K562 (cell line): ENCODE measurements around the gene YAF2. TPM values are rescaled to one million over a fixed set of nuclear protein-coding genes. Genes with fewer than 3 reads are reported as not detected.
A peak's percentile ranks its signal among the peaks of the same experiment; 100 is the strongest.

Source experiments
- ATAC-seq: fragments of 200-7000 bp; cut with Tn5 transposase; 3 replicates; pipeline ENCODE4 v1.9.1; 2020; ENCODE audit warnings: moderate library complexity
- BruUV-seq: library from RNA; stranded (reverse); fragments of 400-500 nt; replicated peaks from 2 replicates; lab custom pipeline; 2021; lab: Mats Ljungman, UMichigan
- CTCF ChIA-PET: fragments of 300-600 bp; formaldehyde crosslinking; extraction: SDS; loops from one replicate; lab custom pipeline; 2021; ENCODE audit warnings: low intra/inter-chr PET ratio; lab: Yijun Ruan, JAX
- POLR2A ChIA-PET: fragments of 300-600, 350-650 bp; sonication (Branson Sonifier 250); formaldehyde crosslinking; extraction: SDS; loops from one replicate; lab custom pipeline; 2021; ENCODE audit warnings: antibody characterized with exemption, inconsistent platforms; lab: Yijun Ruan, JAX
- DNase-seq, 4 experiments: peaks; one replicate each; pipeline versions ENCODE4 v3.0.0 to v3.0.0-alpha.2; 2011 to 2018; ENCODE audit warnings: low spot score in 3 of 4, mixed read lengths in 3 of 4; ENCODE audit errors: extremely low read depth in 1 of 4
- FAIRE-seq: peaks from 2 replicates; lab custom pipeline; 2011; peaks lifted over from hg19 to GRCh38; lab: Jason Lieb, UNC
- H2AFZ ChIP-seq: 2 replicates; pipeline ENCODE4 v1.6.0; 2011; ENCODE audit warnings: low read depth, low read length, control low read depth, inconsistent platforms
- H3K27ac ChIP-seq: fragments of 200-600 bp; 3 replicates; pipeline ENCODE4 v1.8.0; 2011; ENCODE audit warnings: low read depth, mild to moderate bottlenecking, control low read depth, inconsistent platforms, low read length, moderate library complexity, mixed read lengths; ENCODE audit errors: extremely low read depth
- H3K27me3 ChIP-seq, 2 experiments: fragments of 300-600 bp in 1 of 2; 2 replicates in 1 of 2; 3 replicates in 1 of 2; pipeline versions ENCODE4 v1.6.0 to v1.8.0; 2011; ENCODE audit warnings: inconsistent platforms in 2 of 2, low read length in 2 of 2, mild to moderate bottlenecking in 1 of 2, mixed read lengths in 1 of 2, moderate library complexity in 1 of 2; ENCODE audit not compliant: control insufficient read depth in 2 of 2, insufficient read depth in 2 of 2
- H3K36me3 ChIP-seq: fragments of 300-600 bp; 3 replicates; pipeline ENCODE4 v1.8.0; 2011; ENCODE audit warnings: mild to moderate bottlenecking, low read length, inconsistent platforms; ENCODE audit not compliant: control insufficient read depth, insufficient read depth
- H3K4me1 ChIP-seq, 2 experiments: fragments of 200-600 bp in 1 of 2; replicated peaks in 1 of 2; 2 replicates in 1 of 2; 3 replicates in 1 of 2; pipeline versions ENCODE4 v1.5.1 to v1.8.0; 2011; ENCODE audit warnings: inconsistent platforms in 2 of 2, low read length in 2 of 2, mild to moderate bottlenecking in 1 of 2, mixed read lengths in 1 of 2, moderate library complexity in 1 of 2; ENCODE audit not compliant: control insufficient read depth in 2 of 2, insufficient read depth in 2 of 2
- H3K4me2 ChIP-seq: 2 replicates; pipeline ENCODE4 v1.6.1; 2011; ENCODE audit warnings: low read length, control low read depth, inconsistent platforms, mixed read lengths; ENCODE audit not compliant: insufficient read depth
- H3K4me3 ChIP-seq: fragments of 200-600 bp; sonication (generic), shearing (Covaris generic); 2 replicates; pipeline ENCODE4 v1.5.1; 2016; ENCODE audit warnings: control low read depth, inconsistent platforms
- H3K79me2 ChIP-seq: fragments of 200-600 bp; 3 replicates; pipeline ENCODE4 v1.8.0; 2011; ENCODE audit warnings: low read length, inconsistent platforms; ENCODE audit not compliant: control insufficient read depth, insufficient read depth
- H3K9ac ChIP-seq, 2 experiments: 2 replicates each; pipeline versions ENCODE4 v1.6.0 to v1.6.1; 2011; ENCODE audit warnings: low read depth in 2 of 2, low read length in 2 of 2, control low read depth in 1 of 2, inconsistent platforms in 1 of 2, mild to moderate bottlenecking in 1 of 2, mixed read lengths in 1 of 2; ENCODE audit not compliant: insufficient read depth in 1 of 2
- H3K9me1 ChIP-seq: one replicate; pipeline ENCODE4 v1.6.0; 2011; ENCODE audit warnings: inconsistent platforms, mild to moderate bottlenecking, low read length, moderate library complexity; ENCODE audit not compliant: control insufficient read depth, insufficient read depth
- H3K9me3 ChIP-seq: replicated peaks from 2 replicates; pipeline ENCODE4 v1.5.1; 2011; ENCODE audit warnings: low read depth, low read length, inconsistent platforms; ENCODE audit not compliant: control insufficient read depth, insufficient read depth
- H4K20me1 ChIP-seq: replicated peaks from 2 replicates; pipeline ENCODE4 v1.6.1; 2011; ENCODE audit warnings: low read length, inconsistent platforms, mixed read lengths; ENCODE audit not compliant: control insufficient read depth, insufficient read depth
- ARID2 ChIP-seq: fragments of 450-650 bp; IDR thresholded peaks from 2 replicates; pipeline ENCODE4 v1.6.1; 2017; ENCODE audit warnings: antibody characterized with exemption, mild to moderate bottlenecking
- ARID4B ChIP-seq: sonication (generic); formaldehyde crosslinking; IDR thresholded peaks from 2 replicates; pipeline ENCODE4 v1.8.0; 2022; ENCODE audit warnings: mild to moderate bottlenecking, missing genetic modification reagents
- ATF4 ChIP-seq: fragments of 450-650 bp; formaldehyde crosslinking; IDR thresholded peaks from 2 replicates; pipeline ENCODE4 v1.4.0; 2022; ENCODE audit warnings: mild to moderate bottlenecking, moderate library complexity
- DIDO1 ChIP-seq: fragments of 450-650 bp; IDR thresholded peaks from 2 replicates; pipeline ENCODE4 v1.6.1; 2016; ENCODE audit warnings: low read depth, missing biosample characterization, missing genetic modification characterization
- GABPB1 ChIP-seq: sonication (generic); formaldehyde crosslinking; IDR thresholded peaks from 2 replicates; pipeline ENCODE4 v1.8.0; 2022; ENCODE audit warnings: mild to moderate bottlenecking, missing genetic modification reagents
- MCM7 ChIP-seq, 2 experiments: fragments of 450-650 bp; IDR thresholded peaks; 2 replicates each; pipeline ENCODE4 v1.6.1; 2016 to 2018
- MYNN ChIP-seq, 2 experiments: sonication (generic); formaldehyde crosslinking in 1 of 2; IDR thresholded peaks; 2 replicates each; pipeline versions ENCODE4 v1.5.0 to v1.6.1; 2016 to 2020; ENCODE audit warnings: antibody characterized with exemption in 1 of 2, missing genetic modification reagents in 1 of 2
- NFE2 ChIP-seq: IDR thresholded peaks from 2 replicates; pipeline ENCODE4 v1.6.1; 2014; ENCODE audit warnings: antibody characterized with exemption, low read depth
- POLR2AphosphoS5 ChIP-seq: IDR thresholded peaks from 2 replicates; pipeline ENCODE4 v1.6.1; 2011; ENCODE audit warnings: mild to moderate bottlenecking, low read depth, low read length, moderate library complexity; ENCODE audit not compliant: control insufficient read depth, insufficient read depth
- RBBP5 ChIP-seq: fragments of 200-600 bp; sonication (generic); IDR thresholded peaks from 2 replicates; pipeline ENCODE4 v1.6.1; 2012; ENCODE audit warnings: borderline replicate concordance, mild to moderate bottlenecking, low read length, control low read depth, inconsistent platforms; ENCODE audit not compliant: insufficient read depth, poor library complexity, severe bottlenecking
- RBM25 ChIP-seq: fragments of 200-400 bp; formaldehyde crosslinking; IDR thresholded peaks from 2 replicates; pipeline ENCODE4 v1.6.1; 2018; ENCODE audit warnings: low read length, low read depth, moderate library complexity; ENCODE audit not compliant: severe bottlenecking
- TEAD1 ChIP-seq, 2 experiments: fragments of 450-650 bp in 1 of 2; sonication (generic) in 1 of 2; formaldehyde crosslinking; IDR thresholded peaks; 2 replicates each; pipeline versions ENCODE4 v1.4.0 to v1.8.0; 2020 to 2022; ENCODE audit warnings: mild to moderate bottlenecking in 2 of 2, missing genetic modification reagents in 1 of 2
- ZNF511 ChIP-seq: sonication (generic); formaldehyde crosslinking; IDR thresholded peaks from 2 replicates; pipeline ENCODE4 v1.8.0; 2022; ENCODE audit warnings: mild to moderate bottlenecking, missing genetic modification reagents
- WGBS: fragments of 100-300 bp; shearing (Covaris generic); methylation state at CpG from one replicate; pipeline ENCODE4 v1.1.6; 2016; ENCODE audit warnings: low coverage, mixed read lengths; ENCODE audit not compliant: insufficient coverage; ENCODE audit errors: missing lambda C conversion rate; 5-methylcytosine and 5-hydroxymethylcytosine counted together
- in situ Hi-C: fragments of 300-500 bp; cut with MboI; formaldehyde crosslinking; loops from 4 replicates; pipeline ENCODE4 v1.15.0; 2018; ENCODE audit warnings: inconsistent platforms, mixed read lengths
- intact Hi-C: fragments of 100-400 bp; cut with micrococcal nuclease; formaldehyde crosslinking; loops from 2 replicates; pipeline ENCODE4 v1.14.2; 2022
- polyA plus RNA-seq, 8 experiments: library from polyadenylated mRNA; depleted of rRNA in 4 of 8; stranded (reverse) in 5 of 8; unstranded in 3 of 8; fragments of >200 nt; fragmentation: Nextera tagmentation in 2 of 8; fragmentation: Illumina TruSeq in 1 of 8; extraction: Ambion mirVana in 2 of 8; extraction: Trizol in 1 of 8; gene quantifications; 2 replicates each; pipeline versions ENCODE4 v1.2.1 to v1.2.3, GENCODE V29; 2011 to 2014; ENCODE audit warnings: inconsistent platforms in 1 of 8, missing spikeins in 1 of 8
- total RNA-seq, 7 experiments: library from RNA; depleted of rRNA in 6 of 7; stranded (reverse); fragments of >200 nt in 6 of 7; fragmentation: Illumina TruSeq in 2 of 7; extraction: Trizol in 2 of 7; gene quantifications; 2 replicates each; pipeline versions ENCODE4 v1.2.1 to v1.2.3, GENCODE V29; 2011 to 2021; ENCODE audit warnings: low replicate concordance in 1 of 7

Gene YAF2
- total and polyA plus RNA-seq, 9 of the 15 experiments (the other 6 are each of a cell fraction or from before 2014, with no cell fraction given), result 10.6 to 26.4 (median 21.3) TPM

DNA sequence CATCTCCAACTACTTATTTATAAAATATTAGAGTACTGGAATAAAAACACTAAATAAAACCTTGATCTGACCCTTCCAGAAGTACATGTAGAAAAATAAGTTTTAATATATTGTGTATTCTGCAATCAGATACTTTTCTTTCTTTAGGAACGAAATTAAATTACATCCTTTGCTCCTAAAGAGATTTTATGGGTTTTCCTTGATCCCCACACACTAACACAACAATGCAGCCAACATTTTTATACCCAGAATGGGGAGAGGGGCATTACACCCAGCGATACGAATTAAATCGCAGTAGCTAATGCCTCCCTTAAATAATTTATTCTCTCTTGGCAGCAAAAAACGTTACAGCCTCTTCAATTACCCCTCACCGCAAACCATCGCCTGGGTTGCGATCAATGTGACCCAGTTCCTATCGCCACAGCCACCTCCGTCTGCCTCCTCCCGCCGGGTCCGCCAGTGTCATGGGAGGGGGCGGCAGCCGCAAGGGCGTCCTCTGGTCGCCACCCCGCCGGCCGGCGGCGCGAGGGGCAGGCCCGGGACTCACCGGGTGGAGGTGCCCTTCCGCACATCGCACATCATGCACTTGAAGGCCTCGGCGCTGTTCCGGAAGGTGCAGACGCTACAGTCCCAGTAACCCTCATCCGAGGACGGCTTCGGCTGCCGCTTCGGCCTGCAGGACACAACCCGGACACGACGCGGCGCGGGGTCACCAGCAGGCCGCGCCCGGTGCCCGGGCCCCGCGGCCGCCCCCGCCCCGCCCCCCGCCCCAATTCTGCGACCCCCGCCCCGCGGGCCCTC is 796 bp downstream of the YAF2 start:
- Histone ChIP-seq H3K9me3 (no peaks in the 10 kb centered on the region), H3K79me2 (peaks cover 52% of the 10 kb centered on the region), H3K36me3 (peaks cover 18% of the 10 kb centered on the region; the same call in 2 of the 3 replicates), H3K4me3 (peak overlapping the region; percentile 72), H3K27ac (peak overlapping the region; percentile 93), H3K9ac (peak overlapping the region; percentile 75 to 97), H3K9me1 (no peaks in the 10 kb centered on the region), H4K20me1 (no peaks in the 10 kb centered on the region), H3K27me3 (no peaks in the 10 kb centered on the region), H3K4me1 (peaks cover 5 to 14% of the 10 kb centered on the region in 2 experiments; a peak in 3 of 5 replicates), H3K4me2 (peak overlapping the region; percentile 88), H2AFZ (peak overlapping the region; percentile 54)
- WGBS, result 0% methylated on average over 33 of the region's 56 CpGs
- in situ Hi-C loops (no loop called here), intact Hi-C loops (no loop called here)
- CTCF ChIA-PET, result interaction anchor here (0.7 kb wide), 1 partner anchor 28 kb away, joined by 3 read pairs; no protein-coding TSS in a partner anchor
- POLR2A ChIA-PET, result interaction anchor here (0.6 kb wide), 3 partner anchors 10 to 110 kb away, joined by 3 to 4 read pairs (median 3); no protein-coding TSS in a partner anchor
- ATAC-seq (peak; percentile 88), FAIRE-seq (peak; percentile 58), DNase-seq (peak; percentile 60 to 83 (median 72))
- BruUV-seq, result no TSS peak
- TF ChIP-seq GABPB1 (CRISPR knock-in tag) (peak; percentile 66; the same call in 1 of the 2 replicates), DIDO1 (tag) (no peak), NFE2 (no peak), MYNN (IDR thresholded peaks at IDR 0.05) (peak; percentile 34; the same call in 1 of the 2 replicates), MYNN (CRISPR knock-in tag; IDR thresholded peaks at IDR 0.05) (no peak), RBM25 (no peak), TEAD1 (CRISPR knock-in tag; IDR thresholded peaks at IDR 0.05) (0 out of 4 replicates have a peak, but pooled peaks of 1 of the 2 experiments have one; percentile 44), ZNF511 (CRISPR knock-in tag) (peak; percentile 42; the same call in 1 of the 2 replicates), MCM7 (IDR thresholded peaks at IDR 0.05) (no peak), ARID2 (no peak), RBBP5 (peak; percentile 80), POLR2AphosphoS5 (0 out of 2 replicates have a peak, but pooled peaks have one; percentile 23), ATF4 (CRISPR knock-in tag) (no peak), ARID4B (CRISPR knock-in tag) (peak; percentile 81)
